HEK293 (cell line): ENCODE data around the gene RASEF.

ENCODE experiments used
- CTCF ChIP-seq: fragments of 450-650 bp; formaldehyde crosslinking; IDR thresholded peaks from 2 replicates; pipeline ENCODE4 v1.5.1; 2016; ENCODE audit warnings: missing biosample characterization, missing genetic modification characterization
- MEIS1 ChIP-seq: sonication (generic); formaldehyde crosslinking; IDR thresholded peaks from 2 replicates; pipeline ENCODE4 v1.8.1; 2022; ENCODE audit warnings: missing genetic modification reagents, mild to moderate bottlenecking, borderline replicate concordance
- MZF1 ChIP-seq: fragments of 450-650 bp; formaldehyde crosslinking; IDR thresholded peaks from 2 replicates; pipeline ENCODE4 v1.5.1; 2017; ENCODE audit warnings: missing biosample characterization, missing genetic modification characterization, borderline replicate concordance
- REST ChIP-seq: fragments of 450-650 bp; formaldehyde crosslinking; IDR thresholded peaks from 2 replicates; pipeline ENCODE4 v1.5.1; 2016; ENCODE audit warnings: missing biosample characterization, missing genetic modification characterization
- TCF7L2 ChIP-seq: IDR thresholded peaks from 2 replicates; pipeline ENCODE4 v1.6.1; 2011; ENCODE audit warnings: low read depth, mild to moderate bottlenecking, inconsistent platforms, low read length, moderate library complexity, borderline replicate concordance
- ZBTB44 ChIP-seq: fragments of 450-650 bp; IDR thresholded peaks from 2 replicates; pipeline ENCODE4 v1.5.1; 2018; ENCODE audit warnings: missing biosample characterization, mild to moderate bottlenecking, missing genetic modification characterization
- ZNF184 ChIP-seq: fragments of 450-650 bp; IDR thresholded peaks from 2 replicates; pipeline ENCODE4 v1.5.1; 2018; ENCODE audit warnings: missing biosample characterization, mild to moderate bottlenecking, missing genetic modification characterization
- TF ChIP-seq, protein P1 (sequence below): fragments of 450-650 bp; formaldehyde crosslinking; IDR thresholded peaks from 2 replicates; pipeline ENCODE4 v1.5.1; 2016; ENCODE audit warnings: missing biosample characterization, missing genetic modification characterization

GRCh38 chr9:83108208-83108607 lies 45.3 kb upstream of the RASEF start:
- TF ChIP-seq CTCF (tag by site-specific recombination) (no peak), REST (no peak), MEIS1 (CRISPR knock-in tag) (no peak), TCF7L2 (no peak), ZNF184 (tag by site-specific recombination) (no peak), MZF1 (tag by site-specific recombination) (no peak), ZBTB44 (no peak)
- TF ChIP-seq, protein P1, sequence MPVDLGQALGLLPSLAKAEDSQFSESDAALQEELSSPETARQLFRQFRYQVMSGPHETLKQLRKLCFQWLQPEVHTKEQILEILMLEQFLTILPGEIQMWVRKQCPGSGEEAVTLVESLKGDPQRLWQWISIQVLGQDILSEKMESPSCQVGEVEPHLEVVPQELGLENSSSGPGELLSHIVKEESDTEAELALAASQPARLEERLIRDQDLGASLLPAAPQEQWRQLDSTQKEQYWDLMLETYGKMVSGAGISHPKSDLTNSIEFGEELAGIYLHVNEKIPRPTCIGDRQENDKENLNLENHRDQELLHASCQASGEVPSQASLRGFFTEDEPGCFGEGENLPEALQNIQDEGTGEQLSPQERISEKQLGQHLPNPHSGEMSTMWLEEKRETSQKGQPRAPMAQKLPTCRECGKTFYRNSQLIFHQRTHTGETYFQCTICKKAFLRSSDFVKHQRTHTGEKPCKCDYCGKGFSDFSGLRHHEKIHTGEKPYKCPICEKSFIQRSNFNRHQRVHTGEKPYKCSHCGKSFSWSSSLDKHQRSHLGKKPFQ (tag by site-specific recombination): no peak
